SK-N-SH treated with all-trans-retinoic acid at 6 μM for 48 hours (cell line): ENCODE results near the gene FMC1.

ENCODE experiments used
- ATAC-seq: fragments of 200-7000 bp; cut with Tn5 transposase; 3 replicates; pipeline ENCODE4 v1.9.1; 2020; ENCODE audit warnings: mild to moderate bottlenecking, moderate library complexity
- ARNTL ChIP-seq: fragments of 450-650 bp; formaldehyde crosslinking; IDR thresholded peaks from 2 replicates; pipeline ENCODE4 v1.5.0; 2020; ENCODE audit warnings: low read depth, mild to moderate bottlenecking, moderate library complexity, borderline replicate concordance
- BACH2 ChIP-seq: fragments of 250-450 bp; sonication (Bioruptor Pico); IDR thresholded peaks from 2 replicates; pipeline ENCODE4 v1.9.0; 2021; ENCODE audit warnings: mild to moderate bottlenecking, borderline replicate concordance
- CSDC2 ChIP-seq: fragments of 250-450 bp; sonication (Bioruptor Pico); IDR thresholded peaks from 2 replicates; pipeline ENCODE4 v1.5.0; 2020; ENCODE audit warnings: mild to moderate bottlenecking, moderate library complexity
- CSRNP3 ChIP-seq: fragments of 250-450 bp; sonication (Bioruptor Pico); IDR thresholded peaks from 2 replicates; pipeline ENCODE4 v1.5.1; 2021; ENCODE audit warnings: mild to moderate bottlenecking, moderate library complexity
- GLIS3 ChIP-seq: fragments of 250-450 bp; sonication (Bioruptor Pico); IDR thresholded peaks from 2 replicates; pipeline ENCODE4 v1.5.0; 2020; ENCODE audit warnings: mild to moderate bottlenecking, moderate library complexity
- ISL1 ChIP-seq: fragments of 250-450 bp; sonication (Bioruptor Pico); IDR thresholded peaks from 2 replicates; pipeline ENCODE4 v2.1.2; 2022; ENCODE audit warnings: mild to moderate bottlenecking, moderate library complexity
- POU6F1 ChIP-seq: fragments of 250-450 bp; sonication (Bioruptor Pico); IDR thresholded peaks from 2 replicates; pipeline ENCODE4 v1.8.0; 2021; ENCODE audit warnings: low read depth, mild to moderate bottlenecking, moderate library complexity, borderline replicate concordance
- PPARA ChIP-seq: fragments of 250-450 bp; sonication (Bioruptor Pico); IDR thresholded peaks from 2 replicates; pipeline ENCODE4 v1.5.0; 2020; ENCODE audit warnings: mild to moderate bottlenecking, borderline replicate concordance
- RARB ChIP-seq: fragments of 250-450 bp; sonication (Bioruptor Pico); IDR thresholded peaks from 2 replicates; pipeline ENCODE4 v1.8.0; 2021; ENCODE audit warnings: mild to moderate bottlenecking, moderate library complexity
- SNAI2 ChIP-seq: fragments of 250-450 bp; sonication (Bioruptor Pico); IDR thresholded peaks from 2 replicates; pipeline ENCODE4 v1.5.0; 2020; ENCODE audit warnings: mild to moderate bottlenecking, moderate library complexity
- TOX ChIP-seq: fragments of 250-450 bp; sonication (Bioruptor Pico); IDR thresholded peaks from 2 replicates; pipeline ENCODE4 v1.8.0; 2021; ENCODE audit warnings: mild to moderate bottlenecking, moderate library complexity, borderline replicate concordance
- ZC3H10 ChIP-seq: fragments of 250-450 bp; sonication (Bioruptor Pico); IDR thresholded peaks from 2 replicates; pipeline ENCODE4 v1.5.1; 2021; ENCODE audit warnings: mild to moderate bottlenecking, moderate library complexity
- ZFP3 ChIP-seq: fragments of 250-450 bp; sonication (Bioruptor Pico); IDR thresholded peaks from 2 replicates; pipeline ENCODE4 v1.5.0; 2020; ENCODE audit warnings: mild to moderate bottlenecking, moderate library complexity
- ZFP30 ChIP-seq: fragments of 450-650 bp; formaldehyde crosslinking; IDR thresholded peaks from 2 replicates; pipeline ENCODE4 v1.5.0; 2022; ENCODE audit warnings: mild to moderate bottlenecking, moderate library complexity
- ZNF565 ChIP-seq: fragments of 450-650 bp; formaldehyde crosslinking; conservative IDR thresholded peaks from 2 replicates; pipeline ENCODE4 v1.5.0; 2020; ENCODE audit warnings: low read depth, mild to moderate bottlenecking, moderate library complexity
- ZNF70 ChIP-seq: fragments of 450-650 bp; formaldehyde crosslinking; IDR thresholded peaks from 2 replicates; pipeline ENCODE4 v1.5.0; 2020; ENCODE audit warnings: mild to moderate bottlenecking, moderate library complexity
- ZNF8 ChIP-seq: fragments of 450-650 bp; formaldehyde crosslinking; IDR thresholded peaks from 2 replicates; pipeline ENCODE4 v1.5.0; 2020; ENCODE audit warnings: mild to moderate bottlenecking, moderate library complexity
- TF ChIP-seq, protein P1 (sequence below): fragments of 250-450 bp; sonication (Bioruptor Pico); IDR thresholded peaks from 2 replicates; pipeline ENCODE4 v1.5.0; 2020; ENCODE audit warnings: mild to moderate bottlenecking, moderate library complexity
- TF ChIP-seq, protein P2 (sequence below): fragments of 250-450 bp; sonication (Bioruptor Pico); IDR thresholded peaks from 2 replicates; pipeline ENCODE4 v1.8.0; 2020; ENCODE audit warnings: mild to moderate bottlenecking, moderate library complexity, borderline replicate concordance
- TF ChIP-seq, protein P3 (sequence below): fragments of 250-450 bp; sonication (Bioruptor Pico); IDR thresholded peaks from 2 replicates; pipeline ENCODE4 v1.5.1; 2020; ENCODE audit warnings: low read depth, mild to moderate bottlenecking, moderate library complexity

FMC1 gene, protein sequence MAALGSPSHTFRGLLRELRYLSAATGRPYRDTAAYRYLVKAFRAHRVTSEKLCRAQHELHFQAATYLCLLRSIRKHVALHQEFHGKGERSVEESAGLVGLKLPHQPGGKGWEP

DNA sequence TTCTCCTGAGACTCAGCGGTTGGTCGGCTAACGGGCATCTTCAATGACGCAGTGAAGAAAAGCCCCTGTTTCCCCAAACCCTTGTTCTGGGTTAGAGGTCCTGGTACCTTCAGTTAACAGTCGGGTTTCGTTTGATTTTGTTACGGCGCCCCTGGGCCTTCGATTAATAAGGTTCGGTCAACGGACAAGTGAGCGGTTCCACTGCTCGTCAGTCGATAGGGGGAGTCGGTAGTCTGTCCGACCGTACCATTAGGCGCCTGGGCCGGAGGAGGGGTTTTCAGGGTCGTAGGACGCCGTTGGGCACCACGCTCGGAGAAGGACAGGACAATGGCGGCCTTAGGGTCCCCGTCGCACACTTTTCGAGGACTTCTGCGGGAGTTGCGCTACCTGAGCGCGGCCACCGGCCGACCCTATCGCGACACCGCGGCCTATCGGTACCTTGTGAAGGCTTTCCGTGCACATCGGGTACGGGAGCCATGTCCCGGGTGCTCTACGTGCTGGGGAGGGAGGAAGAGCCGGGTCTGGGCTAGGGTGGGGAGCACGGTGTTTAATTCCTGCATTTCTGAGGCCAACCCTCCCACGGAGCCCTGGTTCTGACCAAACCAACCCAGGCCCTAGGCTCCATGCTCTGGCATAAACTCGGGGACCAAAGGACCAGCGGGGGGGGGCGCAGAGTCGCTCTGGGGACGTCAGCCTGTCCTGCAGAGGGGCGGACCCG lies at the start of gene FMC1:
Gene FMC1 (plus strand): TSS at position 280 of the 718 bp plus-strand sequence. CDS start 48 bp downstream, at position 328.
- ATAC-seq: peak; percentile 86
- TF ChIP-seq CSRNP3 (CRISPR knock-in tag) (peak; percentile 47; the same call in 1 of the 2 replicates), CSDC2 (CRISPR knock-in tag) (0 out of 2 replicates have a peak, but pooled peaks have one; percentile 92), ZNF70 (CRISPR knock-in tag) (no peak), TOX (CRISPR knock-in tag) (0 out of 2 replicates have a peak, but pooled peaks have one; percentile 26), ARNTL (CRISPR knock-in tag) (no peak), GLIS3 (peak; percentile 81), POU6F1 (peak; percentile 82), ZFP3 (CRISPR knock-in tag) (peak; percentile 84; the same call in 1 of the 2 replicates), RARB (no peak)
- TF ChIP-seq, protein P1, sequence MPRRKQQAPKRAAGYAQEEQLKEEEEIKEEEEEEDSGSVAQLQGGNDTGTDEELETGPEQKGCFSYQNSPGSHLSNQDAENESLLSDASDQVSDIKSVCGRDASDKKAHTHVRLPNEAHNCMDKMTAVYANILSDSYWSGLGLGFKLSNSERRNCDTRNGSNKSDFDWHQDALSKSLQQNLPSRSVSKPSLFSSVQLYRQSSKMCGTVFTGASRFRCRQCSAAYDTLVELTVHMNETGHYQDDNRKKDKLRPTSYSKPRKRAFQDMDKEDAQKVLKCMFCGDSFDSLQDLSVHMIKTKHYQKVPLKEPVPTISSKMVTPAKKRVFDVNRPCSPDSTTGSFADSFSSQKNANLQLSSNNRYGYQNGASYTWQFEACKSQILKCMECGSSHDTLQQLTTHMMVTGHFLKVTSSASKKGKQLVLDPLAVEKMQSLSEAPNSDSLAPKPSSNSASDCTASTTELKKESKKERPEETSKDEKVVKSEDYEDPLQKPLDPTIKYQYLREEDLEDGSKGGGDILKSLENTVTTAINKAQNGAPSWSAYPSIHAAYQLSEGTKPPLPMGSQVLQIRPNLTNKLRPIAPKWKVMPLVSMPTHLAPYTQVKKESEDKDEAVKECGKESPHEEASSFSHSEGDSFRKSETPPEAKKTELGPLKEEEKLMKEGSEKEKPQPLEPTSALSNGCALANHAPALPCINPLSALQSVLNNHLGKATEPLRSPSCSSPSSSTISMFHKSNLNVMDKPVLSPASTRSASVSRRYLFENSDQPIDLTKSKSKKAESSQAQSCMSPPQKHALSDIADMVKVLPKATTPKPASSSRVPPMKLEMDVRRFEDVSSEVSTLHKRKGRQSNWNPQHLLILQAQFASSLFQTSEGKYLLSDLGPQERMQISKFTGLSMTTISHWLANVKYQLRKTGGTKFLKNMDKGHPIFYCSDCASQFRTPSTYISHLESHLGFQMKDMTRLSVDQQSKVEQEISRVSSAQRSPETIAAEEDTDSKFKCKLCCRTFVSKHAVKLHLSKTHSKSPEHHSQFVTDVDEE (CRISPR knock-in tag): peak; percentile 77
- TF ChIP-seq, protein P2, sequence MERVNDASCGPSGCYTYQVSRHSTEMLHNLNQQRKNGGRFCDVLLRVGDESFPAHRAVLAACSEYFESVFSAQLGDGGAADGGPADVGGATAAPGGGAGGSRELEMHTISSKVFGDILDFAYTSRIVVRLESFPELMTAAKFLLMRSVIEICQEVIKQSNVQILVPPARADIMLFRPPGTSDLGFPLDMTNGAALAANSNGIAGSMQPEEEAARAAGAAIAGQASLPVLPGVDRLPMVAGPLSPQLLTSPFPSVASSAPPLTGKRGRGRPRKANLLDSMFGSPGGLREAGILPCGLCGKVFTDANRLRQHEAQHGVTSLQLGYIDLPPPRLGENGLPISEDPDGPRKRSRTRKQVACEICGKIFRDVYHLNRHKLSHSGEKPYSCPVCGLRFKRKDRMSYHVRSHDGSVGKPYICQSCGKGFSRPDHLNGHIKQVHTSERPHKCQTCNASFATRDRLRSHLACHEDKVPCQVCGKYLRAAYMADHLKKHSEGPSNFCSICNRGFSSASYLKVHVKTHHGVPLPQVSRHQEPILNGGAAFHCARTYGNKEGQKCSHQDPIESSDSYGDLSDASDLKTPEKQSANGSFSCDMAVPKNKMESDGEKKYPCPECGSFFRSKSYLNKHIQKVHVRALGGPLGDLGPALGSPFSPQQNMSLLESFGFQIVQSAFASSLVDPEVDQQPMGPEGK (CRISPR knock-in tag): peak; percentile 91; the same call in 1 of the 2 replicates

DNA sequence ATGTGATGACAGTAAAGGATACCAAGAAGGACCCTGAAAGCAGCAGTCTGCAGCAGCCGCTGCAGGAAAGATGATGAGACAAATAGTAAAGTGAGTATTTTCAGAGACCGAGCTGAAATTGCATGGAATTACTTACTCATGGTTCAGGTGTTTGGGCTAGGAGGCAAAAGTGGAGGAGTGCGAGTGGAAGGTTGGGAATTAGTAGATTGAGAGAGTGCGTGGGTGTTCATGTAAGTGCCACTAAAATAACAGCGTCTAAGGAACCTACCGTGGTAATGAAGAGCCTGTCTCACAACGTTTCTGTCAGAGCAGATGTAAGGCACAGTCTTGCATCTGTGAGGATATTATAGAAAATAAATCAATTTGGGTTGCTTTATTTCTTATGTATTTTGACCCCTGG lies 48.3 kb upstream of the FMC1 start:
- ATAC-seq: no peak
- TF ChIP-seq ISL1 (CRISPR knock-in tag) (no peak), ZFP30 (CRISPR knock-in tag) (no peak), SNAI2 (CRISPR knock-in tag) (no peak), PPARA (CRISPR knock-in tag) (no peak), ZNF565 (no peak), ZFP3 (CRISPR knock-in tag) (no peak), GLIS3 (no peak), TOX (CRISPR knock-in tag) (no peak), CSDC2 (CRISPR knock-in tag) (no peak), ZC3H10 (CRISPR knock-in tag) (no peak), CSRNP3 (CRISPR knock-in tag) (no peak), ARNTL (CRISPR knock-in tag) (no peak), BACH2 (CRISPR knock-in tag) (no peak), ZNF8 (no peak), RARB (no peak)
- TF ChIP-seq, protein P3, sequence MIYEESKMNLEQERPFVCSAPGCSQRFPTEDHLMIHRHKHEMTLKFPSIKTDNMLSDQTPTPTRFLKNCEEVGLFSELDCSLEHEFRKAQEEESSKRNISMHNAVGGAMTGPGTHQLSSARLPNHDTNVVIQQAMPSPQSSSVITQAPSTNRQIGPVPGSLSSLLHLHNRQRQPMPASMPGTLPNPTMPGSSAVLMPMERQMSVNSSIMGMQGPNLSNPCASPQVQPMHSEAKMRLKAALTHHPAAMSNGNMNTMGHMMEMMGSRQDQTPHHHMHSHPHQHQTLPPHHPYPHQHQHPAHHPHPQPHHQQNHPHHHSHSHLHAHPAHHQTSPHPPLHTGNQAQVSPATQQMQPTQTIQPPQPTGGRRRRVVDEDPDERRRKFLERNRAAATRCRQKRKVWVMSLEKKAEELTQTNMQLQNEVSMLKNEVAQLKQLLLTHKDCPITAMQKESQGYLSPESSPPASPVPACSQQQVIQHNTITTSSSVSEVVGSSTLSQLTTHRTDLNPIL (CRISPR knock-in tag): no peak
- TF ChIP-seq, protein P2 (CRISPR knock-in tag): no peak
- TF ChIP-seq, all 23 proteins: peak for 0
